HL-60 (cell line): ENCODE results near the gene CD48.

Experiments
- DNase-seq, 2 experiments: peaks; one replicate each; pipeline ENCODE4 v3.0.0-alpha.2; 2010 to 2020; ENCODE audit warnings: low read depth in 1 of 2, low spot score in 1 of 2
- H3K27ac ChIP-seq: fragments of 250-450 bp; sonication (Bioruptor Pico); replicated peaks from 2 replicates; pipeline ENCODE4 v1.5.1; 2020; ENCODE audit warnings: mild to moderate bottlenecking, moderate library complexity
- H3K27me3 ChIP-seq: fragments of 250-450 bp; sonication (Bioruptor Pico); 2 replicates; pipeline ENCODE4 v1.5.1; 2021; ENCODE audit warnings: mild to moderate bottlenecking, moderate library complexity; ENCODE audit not compliant: insufficient read depth, poor library complexity, severe bottlenecking
- H3K4me3 ChIP-seq: replicated peaks from 2 replicates; pipeline ENCODE4 v1.5.1; 2011; ENCODE audit warnings: mild to moderate bottlenecking, control low read depth, low read length; ENCODE audit not compliant: insufficient read depth
- GABPA ChIP-seq: IDR thresholded peaks from 2 replicates; pipeline ENCODE4 v1.6.1; 2012; ENCODE audit warnings: low read depth
- POLR2AphosphoS5 ChIP-seq: IDR thresholded peaks from 2 replicates; pipeline ENCODE4 v1.6.1; 2012; ENCODE audit warnings: low read depth
- SPI1 ChIP-seq: IDR thresholded peaks from 2 replicates; pipeline ENCODE4 v1.6.1; 2012; ENCODE audit warnings: low read depth, mild to moderate bottlenecking, borderline replicate concordance
- TF ChIP-seq, protein P1 (sequence below): IDR thresholded peaks from 2 replicates; pipeline ENCODE4 v1.6.1; 2012; ENCODE audit warnings: low read depth; ENCODE audit not compliant: insufficient replicate concordance
- TF ChIP-seq, protein P2 (sequence below): IDR thresholded peaks from one replicate; pipeline ENCODE4 v1.5.1; 2011; ENCODE audit warnings: low read length, control low read depth, inconsistent platforms; ENCODE audit not compliant: insufficient read depth

The CD48 gene

DNA sequence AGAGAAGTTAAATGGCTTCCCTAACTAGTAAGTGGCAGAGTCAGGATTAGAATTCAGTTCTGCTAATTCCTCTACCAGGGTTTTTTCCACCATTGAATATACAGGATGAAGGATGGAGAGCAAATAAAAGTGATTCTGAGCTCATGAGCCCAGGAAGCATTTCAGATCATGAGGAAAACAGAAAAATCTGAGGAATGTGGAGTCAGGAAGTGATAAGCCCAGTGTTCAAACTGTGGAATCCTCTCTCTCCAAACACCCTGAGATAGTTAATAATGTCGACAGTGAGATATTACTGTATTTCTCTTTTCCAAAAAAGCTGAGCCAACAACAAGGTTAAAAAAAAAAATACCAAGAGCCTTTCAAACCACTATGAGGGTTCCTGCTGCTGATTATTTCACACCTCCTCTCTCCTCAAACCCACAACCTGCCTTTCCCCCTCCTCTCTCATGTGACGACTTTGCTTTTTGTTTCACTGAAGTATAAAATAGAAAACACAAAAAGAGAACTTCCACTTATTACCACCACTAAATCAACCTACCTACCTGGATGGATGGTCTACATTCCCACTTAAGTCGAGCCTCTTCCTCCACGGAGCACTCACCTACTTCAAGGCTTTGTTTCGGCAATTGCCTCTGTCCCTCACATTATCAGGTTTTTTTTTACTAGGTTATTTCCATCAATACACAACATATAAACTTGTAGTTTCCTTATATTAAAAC, 73.6 kb downstream of the CD48 start:
- no peak for DNase-seq
- Histone ChIP-seq H3K4me3 (no peak overlapping the region), H3K27me3 (no peaks in the 10 kb centered on the region), H3K27ac (no peak overlapping the region)
- TF ChIP-seq, protein P1, sequence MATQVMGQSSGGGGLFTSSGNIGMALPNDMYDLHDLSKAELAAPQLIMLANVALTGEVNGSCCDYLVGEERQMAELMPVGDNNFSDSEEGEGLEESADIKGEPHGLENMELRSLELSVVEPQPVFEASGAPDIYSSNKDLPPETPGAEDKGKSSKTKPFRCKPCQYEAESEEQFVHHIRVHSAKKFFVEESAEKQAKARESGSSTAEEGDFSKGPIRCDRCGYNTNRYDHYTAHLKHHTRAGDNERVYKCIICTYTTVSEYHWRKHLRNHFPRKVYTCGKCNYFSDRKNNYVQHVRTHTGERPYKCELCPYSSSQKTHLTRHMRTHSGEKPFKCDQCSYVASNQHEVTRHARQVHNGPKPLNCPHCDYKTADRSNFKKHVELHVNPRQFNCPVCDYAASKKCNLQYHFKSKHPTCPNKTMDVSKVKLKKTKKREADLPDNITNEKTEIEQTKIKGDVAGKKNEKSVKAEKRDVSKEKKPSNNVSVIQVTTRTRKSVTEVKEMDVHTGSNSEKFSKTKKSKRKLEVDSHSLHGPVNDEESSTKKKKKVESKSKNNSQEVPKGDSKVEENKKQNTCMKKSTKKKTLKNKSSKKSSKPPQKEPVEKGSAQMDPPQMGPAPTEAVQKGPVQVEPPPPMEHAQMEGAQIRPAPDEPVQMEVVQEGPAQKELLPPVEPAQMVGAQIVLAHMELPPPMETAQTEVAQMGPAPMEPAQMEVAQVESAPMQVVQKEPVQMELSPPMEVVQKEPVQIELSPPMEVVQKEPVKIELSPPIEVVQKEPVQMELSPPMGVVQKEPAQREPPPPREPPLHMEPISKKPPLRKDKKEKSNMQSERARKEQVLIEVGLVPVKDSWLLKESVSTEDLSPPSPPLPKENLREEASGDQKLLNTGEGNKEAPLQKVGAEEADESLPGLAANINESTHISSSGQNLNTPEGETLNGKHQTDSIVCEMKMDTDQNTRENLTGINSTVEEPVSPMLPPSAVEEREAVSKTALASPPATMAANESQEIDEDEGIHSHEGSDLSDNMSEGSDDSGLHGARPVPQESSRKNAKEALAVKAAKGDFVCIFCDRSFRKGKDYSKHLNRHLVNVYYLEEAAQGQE = no peak
- TF ChIP-seq SPI1 (no peak), GABPA (no peak), POLR2AphosphoS5 (no peak)
- TF ChIP-seq, protein P2, sequence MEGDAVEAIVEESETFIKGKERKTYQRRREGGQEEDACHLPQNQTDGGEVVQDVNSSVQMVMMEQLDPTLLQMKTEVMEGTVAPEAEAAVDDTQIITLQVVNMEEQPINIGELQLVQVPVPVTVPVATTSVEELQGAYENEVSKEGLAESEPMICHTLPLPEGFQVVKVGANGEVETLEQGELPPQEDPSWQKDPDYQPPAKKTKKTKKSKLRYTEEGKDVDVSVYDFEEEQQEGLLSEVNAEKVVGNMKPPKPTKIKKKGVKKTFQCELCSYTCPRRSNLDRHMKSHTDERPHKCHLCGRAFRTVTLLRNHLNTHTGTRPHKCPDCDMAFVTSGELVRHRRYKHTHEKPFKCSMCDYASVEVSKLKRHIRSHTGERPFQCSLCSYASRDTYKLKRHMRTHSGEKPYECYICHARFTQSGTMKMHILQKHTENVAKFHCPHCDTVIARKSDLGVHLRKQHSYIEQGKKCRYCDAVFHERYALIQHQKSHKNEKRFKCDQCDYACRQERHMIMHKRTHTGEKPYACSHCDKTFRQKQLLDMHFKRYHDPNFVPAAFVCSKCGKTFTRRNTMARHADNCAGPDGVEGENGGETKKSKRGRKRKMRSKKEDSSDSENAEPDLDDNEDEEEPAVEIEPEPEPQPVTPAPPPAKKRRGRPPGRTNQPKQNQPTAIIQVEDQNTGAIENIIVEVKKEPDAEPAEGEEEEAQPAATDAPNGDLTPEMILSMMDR = no peak

DNA sequence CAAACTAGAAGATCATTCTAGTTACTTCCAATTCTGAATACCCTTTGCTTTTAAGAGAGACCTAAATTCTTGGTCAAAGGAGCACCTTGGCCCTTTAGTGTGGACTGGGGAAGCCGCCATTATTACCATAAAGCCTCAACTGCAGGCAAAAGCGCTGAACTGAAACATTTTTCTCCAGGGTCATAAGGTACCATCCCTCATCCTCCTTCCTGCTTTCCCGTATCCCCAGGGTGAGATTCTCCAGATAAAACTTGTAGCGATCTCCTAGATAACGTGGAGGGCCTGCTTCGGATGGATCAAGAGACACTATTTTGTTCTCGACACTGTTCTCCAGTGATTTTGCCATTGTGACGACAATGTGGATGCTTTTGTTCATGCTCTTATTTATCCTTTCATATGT, 74.6 kb downstream of the CD48 start:
- H3K4me3 ChIP-seq = no peak overlapping the region
- H3K27ac ChIP-seq = no peak overlapping the region
- DNase-seq = no peak
- H3K27me3 ChIP-seq = no peaks in the 10 kb centered on the region
- no peak for TF ChIP-seq GABPA
- no peak for TF ChIP-seq SPI1
- TF ChIP-seq, protein P1 = no peak
- TF ChIP-seq POLR2AphosphoS5 = no peak
- TF ChIP-seq, protein P2 = no peak

DNA sequence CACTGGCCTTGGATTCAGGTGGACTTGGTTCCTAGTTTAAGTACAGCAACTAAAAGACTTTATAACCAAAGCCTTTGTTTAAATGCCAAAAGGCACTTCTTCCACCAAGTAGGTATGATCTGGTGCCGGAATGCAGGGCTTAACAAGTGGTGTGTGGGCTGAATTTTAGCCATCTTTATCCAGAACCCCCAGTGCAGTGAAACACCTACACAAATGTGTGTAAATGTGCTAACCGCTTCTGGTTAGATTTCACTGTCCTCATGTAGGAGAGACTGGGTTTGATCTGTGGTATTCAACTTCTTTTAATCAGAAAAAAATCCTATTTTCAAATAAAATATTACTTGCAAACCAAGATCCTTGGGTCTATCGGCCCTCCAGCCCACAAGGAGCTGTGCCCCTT, 75.1 kb downstream of the CD48 start:
- no peak overlapping the region for H3K4me3 ChIP-seq
- no peak overlapping the region for H3K27ac ChIP-seq
- H3K27me3 ChIP-seq = no peaks in the 10 kb centered on the region
- DNase-seq = no peak
- TF ChIP-seq POLR2AphosphoS5 = no peak
- TF ChIP-seq, protein P1 = no peak
- TF ChIP-seq SPI1 = no peak
- no peak for TF ChIP-seq GABPA
- TF ChIP-seq, protein P2 = no peak
